Neural cell (in vitro differentiated cells): Measurements from ENCODE around the gene TMEM234. TPM values are rescaled to one million over a fixed set of nuclear protein-coding genes. Genes with fewer than 3 reads are reported as not detected.

Source experiments
- H2AFZ ChIP-seq: fragments of 200-600, 300-800 bp; sonication (generic), shearing (Covaris generic); 2 replicates; pipeline ENCODE4 v1.6.0; 2014; ENCODE audit warnings: low read depth, mild to moderate bottlenecking, antibody characterized with exemption, low read length, moderate library complexity
- H3F3A ChIP-seq: fragments of 200-600 bp; shearing (Covaris generic); 2 replicates; pipeline ENCODE4 v1.6.1; 2016; ENCODE audit warnings: mild to moderate bottlenecking, moderate library complexity, mixed read lengths, antibody characterized with exemption, low read length; ENCODE audit not compliant: insufficient read depth, poor library complexity, severe bottlenecking
- H3K27ac ChIP-seq: fragments of 200-600, 300-800 bp; sonication (generic), shearing (Covaris generic); 2 replicates; pipeline ENCODE4 v1.5.1; 2014; ENCODE audit warnings: mild to moderate bottlenecking, low read length, moderate library complexity
- H3K27me3 ChIP-seq: fragments of 300-800, 200-600 bp; sonication (generic), shearing (Covaris generic); 2 replicates; pipeline ENCODE4 v1.6.0; 2014; ENCODE audit warnings: mild to moderate bottlenecking, low read depth, low read length, moderate library complexity; ENCODE audit not compliant: insufficient read depth
- H3K36me3 ChIP-seq: fragments of 300-800, 200-600 bp; sonication (generic), shearing (Covaris generic); 2 replicates; pipeline ENCODE4 v1.5.1; 2014; ENCODE audit warnings: mild to moderate bottlenecking, antibody characterized with exemption, low read length, moderate library complexity; ENCODE audit not compliant: insufficient read depth
- H3K4me2 ChIP-seq: fragments of 300-800, 200-600 bp; sonication (generic), shearing (Covaris generic); 2 replicates; pipeline ENCODE4 v1.6.0; 2014; ENCODE audit warnings: mild to moderate bottlenecking, low read length
- H3K4me3 ChIP-seq: fragments of 300-800, 200-600 bp; sonication (generic), shearing (Covaris generic); 2 replicates; pipeline ENCODE4 v1.5.1; 2014; ENCODE audit warnings: mild to moderate bottlenecking, low read length, moderate library complexity
- H3K79me2 ChIP-seq: fragments of 200-600 bp; shearing (Covaris generic); replicated peaks from 2 replicates; pipeline ENCODE4 v1.6.0; 2014; ENCODE audit warnings: mild to moderate bottlenecking, low read length, moderate library complexity; ENCODE audit not compliant: insufficient read depth
- H3K9ac ChIP-seq: fragments of 300-800, 200-600 bp; sonication (generic), shearing (Covaris generic); 2 replicates; pipeline ENCODE4 v1.6.1; 2016; ENCODE audit warnings: mild to moderate bottlenecking, low read length, mixed read lengths
- H3K9me2 ChIP-seq: fragments of 200-600 bp; shearing (Covaris generic); 2 replicates; pipeline ENCODE4 v1.6.1; 2016; ENCODE audit warnings: mild to moderate bottlenecking, low read length, mixed read lengths; ENCODE audit not compliant: insufficient read depth
- H3K9me3 ChIP-seq: fragments of 200-600, 300-800 bp; sonication (generic), shearing (Covaris generic); 2 replicates; pipeline ENCODE4 v1.6.1; 2016; ENCODE audit warnings: mild to moderate bottlenecking, mixed run types, low read length, moderate library complexity, mixed read lengths
- H4K20me1 ChIP-seq: fragments of 200-600 bp; shearing (Covaris generic); 2 replicates; pipeline ENCODE4 v1.6.1; 2016; ENCODE audit warnings: mild to moderate bottlenecking, mixed run types; ENCODE audit not compliant: insufficient read depth
- CTCF ChIP-seq: fragments of 450-650 bp; IDR thresholded peaks from 2 replicates; pipeline ENCODE4 v1.5.1; 2014; ENCODE audit warnings: antibody characterized with exemption, mild to moderate bottlenecking, moderate library complexity; ENCODE audit not compliant: poor library complexity, severe bottlenecking
- EP300 ChIP-seq: fragments of 450-650 bp; conservative IDR thresholded peaks from 2 replicates; pipeline ENCODE4 v1.6.1; 2014; ENCODE audit warnings: antibody characterized with exemption, mild to moderate bottlenecking, moderate library complexity; ENCODE audit not compliant: poor library complexity, severe bottlenecking
- EZH2 ChIP-seq: fragments of 200-600, 300-800 bp; shearing (Covaris generic), sonication (generic); IDR thresholded peaks from 2 replicates; pipeline ENCODE4 v1.6.1; 2014; ENCODE audit warnings: antibody characterized with exemption, low read length, borderline replicate concordance, mild to moderate bottlenecking; ENCODE audit not compliant: insufficient read depth, poor library complexity, severe bottlenecking
- MXI1 ChIP-seq: fragments of 450-650 bp; conservative IDR thresholded peaks from 2 replicates; pipeline ENCODE4 v1.6.1; 2014; ENCODE audit warnings: antibody characterized with exemption, mild to moderate bottlenecking; ENCODE audit not compliant: poor library complexity, severe bottlenecking
- POLR2AphosphoS5 ChIP-seq: IDR thresholded peaks from 2 replicates; pipeline ENCODE4 v1.6.1; 2012
- RAD21 ChIP-seq: fragments of 450-650 bp; conservative IDR thresholded peaks from 2 replicates; pipeline ENCODE4 v1.6.1; 2014; ENCODE audit warnings: antibody characterized with exemption, mild to moderate bottlenecking, moderate library complexity
- REST ChIP-seq: IDR thresholded peaks from 2 replicates; pipeline ENCODE4 v1.6.1; 2012; ENCODE audit warnings: borderline replicate concordance
- SMC3 ChIP-seq: fragments of 450-650 bp; conservative IDR thresholded peaks from 2 replicates; pipeline ENCODE4 v1.6.1; 2014; ENCODE audit warnings: antibody characterized with exemption, mild to moderate bottlenecking, moderate library complexity; ENCODE audit not compliant: poor library complexity
- TAF1 ChIP-seq: IDR thresholded peaks from 2 replicates; pipeline ENCODE4 v1.6.1; 2012; ENCODE audit warnings: low read depth
- polyA plus RNA-seq: library from polyadenylated mRNA; depleted of rRNA; stranded (reverse); fragments of >200 nt; gene quantifications from 2 replicates; pipeline ENCODE4 v1.2.3, GENCODE V29; 2014

Gene TMEM234
- polyA plus RNA-seq, 1 donor from 2014 or later: 24.4 TPM

GRCh38 chr1:32192220-32192948 is 29.8 kb downstream of the TMEM234 start:
- H3K9ac ChIP-seq: no peak overlapping the region
- no peak overlapping the region for H2AFZ ChIP-seq
- H3K79me2 ChIP-seq: no peaks in the 10 kb centered on the region
- H3K36me3 ChIP-seq: peaks cover 8% of the 10 kb centered on the region
- H3K27me3 ChIP-seq: no peaks in the 10 kb centered on the region
- no peak overlapping the region for H3K4me2 ChIP-seq
- no peaks in the 10 kb centered on the region for H3F3A ChIP-seq
- no peaks in the 10 kb centered on the region for H3K9me3 ChIP-seq
- no peak overlapping the region for H3K4me3 ChIP-seq
- no peaks in the 10 kb centered on the region for H4K20me1 ChIP-seq
- H3K9me2 ChIP-seq: no peaks in the 10 kb centered on the region
- TF ChIP-seq MXI1 (no peak), TAF1 (no peak), EZH2 (no peak), SMC3 (no peak), RAD21 (no peak)
- H3K27ac ChIP-seq: no peak overlapping the region

GRCh38 chr1:32187850-32188249 is 34.3 kb downstream of the TMEM234 start:
- Histone ChIP-seq H3K9me3 (no peaks in the 10 kb centered on the region), H3K4me2 (no peak overlapping the region), H3F3A (no peaks in the 10 kb centered on the region), H3K27me3 (no peaks in the 10 kb centered on the region), H3K36me3 (peaks cover 3% of the 10 kb centered on the region), H3K9ac (no peak overlapping the region), H3K4me3 (no peak overlapping the region), H3K9me2 (no peaks in the 10 kb centered on the region), H2AFZ (no peak overlapping the region), H3K79me2 (peaks cover 4% of the 10 kb centered on the region), H4K20me1 (no peaks in the 10 kb centered on the region), H3K27ac (no peak overlapping the region)
- no peak for TF ChIP-seq EZH2
- TF ChIP-seq CTCF: no peak
- no peak for TF ChIP-seq SMC3
- no peak for TF ChIP-seq POLR2AphosphoS5

GRCh38 chr1:32186491-32186890 is 35.7 kb downstream of the TMEM234 start:
- Histone ChIP-seq H3F3A (no peaks in the 10 kb centered on the region), H3K4me3 (no peak overlapping the region), H3K36me3 (no peaks in the 10 kb centered on the region), H3K79me2 (peaks cover 16% of the 10 kb centered on the region), H3K9me3 (no peaks in the 10 kb centered on the region), H3K27me3 (no peaks in the 10 kb centered on the region), H3K27ac (no peak overlapping the region), H3K9ac (no peak overlapping the region), H3K4me2 (no peak overlapping the region), H4K20me1 (no peaks in the 10 kb centered on the region), H3K9me2 (no peaks in the 10 kb centered on the region), H2AFZ (no peak overlapping the region)
- TF ChIP-seq RAD21 (no peak), EP300 (no peak), REST (no peak), MXI1 (no peak), SMC3 (no peak), TAF1 (no peak), CTCF (no peak), POLR2AphosphoS5 (no peak), EZH2 (no peak)
